GM15510 (cell line): Measurements from ENCODE around the gene BRIP1.

Source experiments
- POLR2A ChIP-seq: IDR thresholded peaks from 3 replicates; pipeline ENCODE4 v1.6.1; 2011; ENCODE audit warnings: borderline replicate concordance; ENCODE audit not compliant: insufficient read length; ENCODE audit errors: extremely low read depth

The BRIP1 gene

DNA sequence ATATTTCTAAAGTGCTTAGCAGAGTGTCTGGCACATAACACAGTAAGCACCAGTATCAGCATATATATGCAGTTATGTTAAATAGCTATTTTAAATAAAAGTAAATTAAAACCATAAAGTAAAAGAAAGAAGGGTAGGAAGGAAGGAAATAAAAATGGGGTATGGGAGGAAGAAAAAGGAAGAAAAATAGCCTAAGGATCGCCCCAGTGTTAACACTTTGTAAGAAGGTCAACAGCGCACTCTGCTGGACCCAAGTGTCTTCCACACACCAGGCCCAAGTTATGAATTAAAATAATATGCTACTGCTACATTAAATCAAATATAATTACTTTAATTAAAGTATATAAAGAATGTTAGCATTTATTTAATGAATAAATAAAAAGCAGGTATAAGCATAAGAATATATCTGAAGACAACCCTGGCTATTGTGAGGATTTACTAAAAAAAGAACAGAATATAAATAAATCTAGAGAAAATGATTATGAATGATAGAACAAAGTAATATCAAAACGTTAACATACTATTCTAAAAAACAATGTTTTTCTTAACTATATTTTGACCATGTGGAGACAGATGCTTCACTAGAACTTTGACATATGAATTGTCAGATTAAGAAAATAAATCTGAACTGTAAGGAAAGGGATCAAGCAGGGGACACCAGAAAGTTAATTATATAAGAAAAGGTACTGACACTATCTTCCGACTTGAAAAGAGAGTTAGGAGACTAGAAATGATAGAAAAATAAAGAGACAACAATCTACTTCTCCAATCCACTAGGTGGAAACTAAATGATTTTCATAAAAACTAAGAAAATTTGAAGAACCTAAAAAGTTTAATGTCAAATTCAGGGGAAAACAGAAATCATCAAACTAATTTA lies 25.9 kb downstream of the BRIP1 start:
- TF ChIP-seq POLR2A, result no peak

DNA sequence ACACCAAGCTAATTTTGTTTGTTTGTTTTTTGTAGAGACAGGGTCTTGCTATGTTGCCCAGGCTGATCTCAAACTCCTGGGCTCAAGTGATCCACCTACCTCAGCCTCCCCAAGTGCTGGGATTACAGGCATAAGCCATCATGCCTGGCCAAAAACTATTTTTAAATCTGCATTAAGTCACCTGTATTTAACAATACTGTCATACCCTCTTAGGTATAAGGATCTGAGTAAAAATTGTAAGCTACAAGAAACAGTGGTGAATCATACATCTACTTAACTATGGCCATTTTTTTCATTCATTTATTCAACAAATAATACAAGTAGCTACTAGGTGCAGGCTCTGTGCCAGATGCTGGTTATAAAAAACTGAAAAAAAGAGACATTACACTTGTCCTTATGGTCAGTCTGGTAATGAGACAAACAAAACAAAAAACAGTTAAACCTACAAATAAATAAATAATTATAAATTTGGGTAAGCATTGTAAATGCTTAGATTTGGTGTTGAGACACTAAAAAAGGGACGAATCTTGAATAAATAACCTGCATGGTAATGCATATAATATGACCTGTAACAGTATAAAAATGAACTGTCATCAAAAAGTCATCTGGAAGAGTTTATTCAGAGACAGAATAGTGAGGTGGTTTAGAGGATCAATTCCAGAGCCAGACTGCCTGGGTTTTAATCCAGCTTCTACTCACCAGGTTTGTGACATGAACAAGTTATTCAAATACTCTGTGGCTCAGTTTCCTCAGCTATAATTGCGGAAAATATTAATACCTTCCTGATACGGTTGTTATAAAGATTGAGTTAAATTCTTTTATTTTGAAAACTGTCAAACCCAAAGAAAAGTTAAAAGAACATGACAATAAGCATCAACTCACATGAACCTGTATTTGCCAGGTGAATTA lies 26.8 kb downstream of the BRIP1 start:
- TF ChIP-seq POLR2A, result no peak

DNA sequence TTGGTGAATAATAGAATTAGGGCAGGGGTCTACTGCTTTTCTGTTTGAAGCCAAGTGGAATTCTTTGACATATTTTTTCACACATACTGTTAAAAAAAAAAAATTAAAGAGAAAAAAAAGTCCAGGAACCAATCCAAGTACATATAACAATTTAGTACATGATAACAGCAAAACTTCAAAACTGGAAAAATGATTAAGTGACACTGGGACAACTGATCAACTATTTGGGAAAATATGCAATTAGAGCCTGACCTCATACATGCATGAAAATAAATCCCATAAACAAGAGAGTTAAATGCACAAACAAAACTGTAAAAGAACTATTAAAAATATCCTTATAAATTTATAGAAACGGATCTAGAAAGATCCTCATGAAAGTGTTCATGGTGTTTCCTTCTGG lies 27.7 kb downstream of the BRIP1 start:
- TF ChIP-seq POLR2A, result no peak

DNA sequence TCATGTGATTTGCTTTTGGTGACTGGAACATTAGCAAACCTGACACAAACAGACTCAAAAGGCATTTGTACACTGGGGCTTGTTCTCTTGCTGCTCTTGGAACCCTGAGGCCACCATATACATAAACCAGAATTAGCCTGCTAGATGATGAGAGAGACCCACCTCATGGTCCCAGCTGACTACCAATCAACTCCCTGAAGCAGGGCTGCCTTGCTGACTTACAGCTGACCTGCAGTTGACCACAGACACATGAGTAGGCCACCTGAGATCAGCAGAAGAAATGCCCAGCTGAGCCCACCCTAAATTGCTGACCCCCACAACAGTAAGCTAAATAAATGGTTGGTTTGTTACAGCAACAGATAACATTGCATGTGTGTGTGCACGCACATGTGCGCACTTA lies 28.7 kb downstream of the BRIP1 start:
- no peak for TF ChIP-seq POLR2A

DNA sequence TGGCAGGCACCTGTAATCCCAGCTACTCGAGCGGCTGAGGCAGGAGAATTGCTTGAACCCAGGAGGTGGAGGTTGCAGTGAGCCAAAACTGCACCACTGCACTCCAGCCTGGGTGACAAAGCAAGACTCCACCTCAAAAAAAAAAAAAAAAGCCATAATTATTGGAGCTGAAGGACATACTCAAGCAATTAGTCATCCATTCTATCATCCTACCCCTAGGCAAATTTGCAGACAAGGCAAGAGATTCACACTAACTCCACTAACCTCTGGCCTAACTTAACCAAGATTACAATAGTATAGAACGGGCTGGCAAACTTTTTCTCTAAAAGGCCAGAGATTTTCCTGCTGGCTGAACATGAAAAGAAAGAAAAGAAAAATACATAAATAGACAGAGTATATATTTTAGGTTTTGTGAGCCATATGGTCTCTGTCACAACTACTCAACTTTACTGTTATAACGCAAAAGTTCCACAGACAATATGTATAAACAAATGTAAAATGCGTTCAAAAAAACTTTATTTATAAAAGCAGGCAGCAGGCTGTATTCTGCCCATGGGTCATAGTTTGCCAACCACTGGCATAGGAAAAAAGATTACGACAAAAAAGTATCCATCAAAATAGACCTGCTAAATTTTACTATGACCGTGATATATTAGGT lies 29.7 kb downstream of the BRIP1 start:
- no peak for TF ChIP-seq POLR2A

DNA sequence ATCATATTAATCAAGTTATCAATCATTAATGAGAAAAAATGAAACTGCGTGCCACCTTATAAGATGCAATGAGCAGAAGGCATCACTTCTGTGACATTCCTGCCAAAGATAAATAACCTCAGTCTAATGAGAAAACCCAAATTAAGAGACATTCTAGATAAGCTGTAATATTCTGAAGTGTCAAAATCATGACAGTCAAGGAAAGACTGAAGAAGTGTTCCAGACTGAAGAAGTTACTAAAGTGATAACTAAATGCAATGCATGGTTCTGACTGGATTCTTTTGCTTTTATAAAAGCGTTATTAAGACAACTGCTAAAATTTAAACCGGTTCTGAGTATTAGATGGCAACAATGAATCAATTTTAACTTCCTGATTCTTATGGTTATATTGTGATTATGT lies 30.9 kb downstream of the BRIP1 start:
- TF ChIP-seq POLR2A, result no peak

DNA sequence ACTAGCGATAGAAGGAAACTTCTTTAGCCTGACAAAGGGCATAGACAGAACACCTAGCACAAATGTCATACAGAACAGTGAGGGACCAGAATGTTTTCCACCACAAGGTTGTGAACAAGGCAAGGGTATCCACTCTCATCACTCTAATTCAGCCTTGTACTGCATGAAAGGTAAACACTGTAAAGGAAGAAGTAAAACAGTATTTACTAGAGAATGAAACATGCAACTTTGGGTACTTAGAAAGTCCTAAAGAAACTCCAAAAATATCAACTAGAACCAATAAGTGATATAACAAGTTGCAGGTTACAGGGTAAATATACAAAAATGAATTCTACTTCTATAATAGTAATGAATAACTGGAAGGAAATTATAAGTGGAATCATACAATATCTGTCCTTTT lies 32.2 kb downstream of the BRIP1 start:
- TF ChIP-seq POLR2A, result no peak

DNA sequence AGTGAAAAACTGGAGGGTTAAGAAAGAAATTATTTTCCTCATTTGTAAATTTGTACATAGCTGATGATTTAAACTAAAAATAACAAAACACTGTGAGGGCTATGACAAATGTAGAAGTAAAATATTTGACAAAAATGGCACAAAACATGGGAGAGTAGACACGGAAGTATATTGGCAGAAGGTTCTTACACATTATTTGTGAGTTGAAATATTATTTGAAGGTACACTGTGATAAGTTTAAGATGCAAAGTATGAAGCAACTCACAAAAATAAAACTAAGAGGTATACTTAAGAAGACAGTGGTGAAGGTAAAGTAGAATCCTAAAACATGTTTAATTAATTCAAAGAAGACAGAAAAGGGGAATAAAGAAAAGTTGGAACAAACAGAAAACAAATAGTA lies 34.6 kb downstream of the BRIP1 start:
- TF ChIP-seq POLR2A, result no peak

DNA sequence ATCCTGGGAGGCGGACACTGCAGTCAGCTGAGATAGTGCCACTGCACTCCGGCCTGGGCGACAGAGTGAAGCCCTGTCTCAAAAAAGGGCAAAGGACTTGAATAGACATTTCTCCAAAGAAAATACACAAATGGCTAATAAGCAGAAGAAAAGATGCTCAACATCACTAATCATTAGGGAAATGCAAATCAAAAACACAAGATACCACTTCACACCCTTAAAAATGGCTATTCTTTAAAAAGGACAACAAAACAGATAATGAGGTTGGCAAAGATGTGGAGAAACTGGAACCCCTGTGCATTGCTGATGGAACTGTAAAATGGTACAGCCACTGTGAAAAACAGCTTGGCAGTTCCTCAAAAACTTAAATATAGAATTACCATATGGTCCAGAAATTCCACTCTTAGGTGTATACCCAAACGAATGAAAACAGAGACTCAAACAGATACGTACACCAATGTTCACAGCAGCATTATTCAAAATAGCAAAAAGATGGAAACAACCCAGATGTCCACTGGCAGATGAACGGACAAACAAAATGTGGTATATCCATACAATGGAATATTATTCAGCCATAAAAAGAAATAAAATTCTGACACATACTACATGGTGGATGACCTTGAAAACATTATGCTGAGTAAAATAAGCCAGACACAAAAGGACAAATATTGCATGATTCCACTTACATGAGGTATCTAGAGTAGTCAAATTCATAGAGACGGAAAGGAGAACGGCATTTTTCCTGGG lies 35.5 kb downstream of the BRIP1 start:
- TF ChIP-seq POLR2A, result no peak

DNA sequence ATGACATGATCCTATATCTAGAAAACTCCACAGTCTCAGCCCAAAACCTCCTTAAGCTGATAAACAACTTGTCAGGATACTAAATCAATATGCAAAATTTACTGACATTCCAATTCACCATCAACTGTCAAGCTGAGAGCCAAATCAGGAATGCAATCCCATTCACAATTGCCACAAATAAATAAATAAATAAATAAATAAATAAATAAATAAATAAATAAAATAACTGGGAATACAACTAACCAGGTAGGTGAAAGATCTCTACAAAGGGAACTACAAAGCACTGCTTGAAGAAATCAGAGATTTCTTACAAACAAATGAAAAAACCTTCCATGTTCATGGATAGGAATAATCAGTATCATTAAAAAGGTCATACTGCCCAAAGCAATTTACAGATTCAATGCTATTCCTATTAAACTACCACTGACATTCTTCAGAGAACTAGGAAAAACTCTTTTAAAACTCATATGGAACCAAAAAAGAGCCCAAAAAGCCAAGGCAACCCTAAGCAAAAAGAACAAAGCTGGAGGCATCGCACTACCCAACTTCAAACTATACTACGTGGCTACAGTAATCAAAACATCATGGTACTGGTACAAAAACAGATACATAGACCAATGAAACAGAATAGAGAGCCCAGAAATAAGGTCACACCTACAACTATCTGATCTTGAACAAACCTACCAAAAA lies 37.7 kb downstream of the BRIP1 start:
- TF ChIP-seq POLR2A, result no peak

DNA sequence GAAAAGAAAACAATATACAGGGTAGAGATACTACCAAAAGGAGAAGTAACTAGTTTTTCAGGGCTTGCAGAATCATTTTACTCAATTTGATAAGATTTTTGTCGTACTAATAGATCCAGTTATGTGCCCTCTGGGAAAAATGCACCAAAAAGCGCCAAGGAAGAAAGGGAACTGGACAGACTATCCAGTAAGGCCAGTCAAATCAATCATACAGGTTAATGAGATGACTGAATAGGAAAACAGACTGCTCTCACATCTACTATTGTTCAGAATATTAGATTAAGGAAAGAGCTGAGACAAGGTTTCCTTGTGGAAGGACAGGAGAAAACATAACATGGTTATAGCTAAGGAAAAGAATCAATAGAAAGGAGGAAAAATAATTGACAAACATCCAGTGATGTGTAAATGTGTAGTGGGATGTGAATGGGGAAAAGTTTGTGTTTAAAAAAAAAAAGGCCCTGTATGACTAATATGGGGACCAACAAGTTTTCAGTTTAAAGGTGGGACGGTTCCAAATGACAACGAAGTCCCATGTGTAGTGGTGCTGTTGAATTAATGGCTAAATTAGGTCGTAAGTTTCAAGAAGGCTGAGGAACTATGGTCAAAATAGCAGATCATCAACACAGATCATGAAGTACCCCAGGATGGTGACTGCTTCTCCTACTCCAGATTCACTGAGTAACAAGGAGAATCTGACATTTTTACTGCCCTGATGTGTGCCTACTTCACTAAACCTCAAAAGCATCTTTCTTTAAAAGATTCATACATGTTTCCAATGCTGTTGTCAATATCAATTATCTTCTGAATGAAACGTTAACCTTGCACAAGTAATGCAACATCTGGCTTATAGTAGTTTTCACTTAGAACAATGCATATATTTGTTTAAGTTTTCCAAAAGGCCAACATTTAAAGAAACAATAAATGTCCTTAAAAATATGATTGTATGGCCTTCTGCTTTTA lies 40.7 kb downstream of the BRIP1 start:
- TF ChIP-seq POLR2A, result no peak

DNA sequence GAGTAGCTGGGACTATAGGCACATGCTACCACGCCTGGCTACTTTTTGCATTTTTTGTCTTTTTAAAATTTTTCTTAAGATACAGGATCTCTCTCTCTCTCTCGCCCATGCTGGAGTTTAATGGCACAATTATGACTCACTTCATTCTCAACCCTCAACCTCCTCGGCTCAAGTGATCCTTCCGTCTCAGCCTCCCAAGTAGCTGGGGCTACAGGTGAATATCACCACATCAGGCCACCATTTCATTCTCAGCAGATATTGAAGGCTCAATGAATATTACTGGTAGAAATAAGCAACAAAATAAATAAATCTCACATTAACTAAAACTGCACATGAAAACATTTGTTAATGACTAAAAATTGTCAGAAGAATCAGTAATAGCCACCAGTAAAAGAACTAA lies 41.7 kb downstream of the BRIP1 start:
- TF ChIP-seq POLR2A, result no peak

DNA sequence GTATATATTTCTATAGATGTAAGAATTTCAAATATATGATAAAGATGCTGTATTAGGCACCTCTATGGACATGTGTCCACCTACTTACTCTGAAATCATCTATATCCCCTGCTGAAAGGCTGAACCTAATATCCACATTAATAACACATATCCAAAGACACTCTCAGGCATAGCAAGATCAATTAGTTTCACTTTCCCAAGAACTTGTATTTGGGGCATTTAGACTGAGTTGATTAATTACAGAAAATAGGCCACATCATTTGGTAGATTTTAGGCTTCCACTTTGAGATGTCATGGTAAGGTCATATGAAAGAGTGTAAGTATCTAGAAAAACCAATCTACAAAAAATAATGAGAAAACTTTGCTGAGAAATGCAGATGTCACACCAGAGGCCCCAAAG lies 45.1 kb downstream of the BRIP1 start:
- no peak for TF ChIP-seq POLR2A
